Measurements from ENCODE around the gene KCNH2. TPM values are rescaled to one million over a fixed set of nuclear protein-coding genes. Genes with fewer than 3 reads are reported as not detected.

KCNH2 gene
- total RNA-seq, 1 donor from 2014 or later, result 88.9 TPM

DNA sequence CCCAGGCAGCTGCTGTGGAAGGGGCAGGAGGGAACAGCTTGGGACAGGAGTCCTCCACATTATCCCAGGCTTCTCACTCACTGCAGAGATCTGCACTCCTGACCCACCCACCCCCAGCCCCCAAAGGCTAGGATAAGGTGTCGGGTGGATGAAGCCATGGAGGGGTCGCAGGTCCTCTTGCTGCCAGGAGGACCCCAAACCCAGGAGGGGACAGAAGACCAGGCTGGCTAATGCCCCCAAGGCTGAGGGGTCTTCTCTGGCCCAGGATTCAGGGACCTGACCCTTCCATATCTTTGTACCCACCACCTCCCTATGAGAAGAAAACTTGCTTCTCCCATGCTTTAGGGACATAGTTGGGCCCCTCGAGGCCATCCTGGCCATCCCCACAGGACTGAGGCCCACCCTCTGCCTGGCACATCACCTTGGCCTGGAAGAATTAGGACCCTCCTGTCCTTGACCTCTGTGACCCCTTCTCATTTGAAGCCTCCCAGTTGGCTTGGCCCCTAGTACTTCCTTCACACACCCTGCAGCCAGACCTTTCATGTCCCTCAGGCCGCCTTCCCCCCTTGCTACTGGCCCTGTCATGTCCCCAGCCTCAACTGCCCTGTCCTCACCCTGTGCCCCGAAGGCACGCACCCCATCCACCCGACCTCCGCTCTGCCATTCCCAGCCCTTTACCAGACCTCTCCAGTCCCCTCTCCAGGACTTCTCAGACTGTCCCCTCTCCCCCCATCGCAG lies 21.6 kb downstream of the KCNH2 start:
- no peak for ATAC-seq (ENCODE audit: poor library complexity)
- DNase-seq, result no peak
- intact Hi-C loops (cut with DNase I), result loop anchor here (5.0 kb wide), 1 partner anchor 54 kb away; no protein-coding TSS in a partner anchor

DNA sequence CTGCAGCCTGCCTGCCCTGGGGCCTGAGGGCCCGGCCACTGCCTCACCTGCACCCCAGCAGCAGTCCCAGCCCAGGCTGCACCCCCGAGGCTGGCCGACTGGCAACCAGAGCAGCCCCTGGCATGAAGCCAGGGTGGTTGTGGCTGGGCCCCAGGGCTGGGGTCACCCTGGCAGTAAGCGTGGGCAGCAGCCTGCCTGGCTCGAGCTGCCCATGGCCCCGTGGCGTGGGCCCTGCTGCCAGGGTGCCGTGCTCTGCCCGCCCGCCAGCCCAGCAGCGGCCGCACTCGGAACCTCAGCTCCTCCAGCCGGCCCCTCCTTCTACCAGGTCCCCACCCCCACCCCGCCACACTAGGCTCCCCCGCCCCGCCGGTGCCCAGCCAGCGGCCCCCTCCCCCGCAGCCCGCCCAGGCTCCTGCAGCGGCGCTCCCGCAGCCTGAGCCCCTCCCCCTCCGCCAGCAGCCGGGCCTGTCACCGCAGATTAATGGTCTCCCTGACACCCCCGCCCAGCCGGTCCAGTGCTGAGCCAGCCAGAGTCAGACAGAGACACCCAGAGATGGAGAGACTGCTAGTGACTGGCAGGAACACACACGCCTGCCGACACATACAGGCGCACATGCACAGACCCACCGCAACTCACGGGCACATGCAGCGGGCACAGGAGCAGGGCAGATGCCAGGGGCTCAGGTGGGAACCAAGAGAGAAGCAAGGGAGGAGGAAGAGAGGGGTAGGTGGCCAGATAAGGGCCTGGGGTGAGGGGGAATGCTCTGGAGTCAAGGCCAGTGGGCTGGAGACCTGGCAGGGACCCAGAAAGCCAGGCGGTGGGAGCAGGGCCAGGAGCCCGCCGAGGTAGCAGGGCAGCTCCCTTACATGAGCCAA lies 22.4 kb downstream of the KCNH2 start:
- ATAC-seq (ENCODE audit: poor library complexity) (peak; percentile 55), DNase-seq (peak; percentile 78)
- intact Hi-C loops (cut with DNase I), result loop anchor here (5.0 kb wide), 1 partner anchor 53 kb away; no protein-coding TSS in a partner anchor

DNA sequence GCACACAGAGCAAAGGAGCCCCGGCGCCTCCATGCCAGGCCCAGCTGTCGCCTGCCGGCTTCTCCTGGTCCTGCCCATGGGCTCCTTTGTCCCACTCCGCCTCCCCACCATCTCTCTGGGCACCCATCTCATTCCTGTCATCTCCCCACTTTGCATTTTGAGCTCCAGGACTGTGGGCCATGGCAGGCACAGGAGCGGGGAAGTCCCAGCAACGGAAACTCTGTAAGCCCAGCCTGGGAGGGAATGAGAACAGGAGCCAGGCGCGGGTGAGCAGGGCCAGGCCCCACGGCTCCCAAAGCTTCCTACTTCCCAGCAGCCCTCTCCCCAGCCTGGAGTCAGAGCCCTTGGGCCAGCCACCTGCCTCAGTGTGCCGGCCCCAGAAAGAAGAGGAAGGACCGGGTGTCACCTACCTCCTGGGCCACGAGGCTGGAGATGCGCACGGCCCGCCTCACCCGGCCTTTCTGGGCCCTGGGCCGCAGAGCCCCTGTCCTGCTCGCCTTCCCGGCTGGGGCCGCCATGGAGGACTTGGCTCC lies 23.1 kb downstream of the KCNH2 start:
- intact Hi-C loops (cut with DNase I), result loop anchor here (5.0 kb wide), 1 partner anchor 53 kb away; no protein-coding TSS in a partner anchor
- ATAC-seq (ENCODE audit: poor library complexity) (peak; percentile 5), DNase-seq (peak; percentile 39)

DNA sequence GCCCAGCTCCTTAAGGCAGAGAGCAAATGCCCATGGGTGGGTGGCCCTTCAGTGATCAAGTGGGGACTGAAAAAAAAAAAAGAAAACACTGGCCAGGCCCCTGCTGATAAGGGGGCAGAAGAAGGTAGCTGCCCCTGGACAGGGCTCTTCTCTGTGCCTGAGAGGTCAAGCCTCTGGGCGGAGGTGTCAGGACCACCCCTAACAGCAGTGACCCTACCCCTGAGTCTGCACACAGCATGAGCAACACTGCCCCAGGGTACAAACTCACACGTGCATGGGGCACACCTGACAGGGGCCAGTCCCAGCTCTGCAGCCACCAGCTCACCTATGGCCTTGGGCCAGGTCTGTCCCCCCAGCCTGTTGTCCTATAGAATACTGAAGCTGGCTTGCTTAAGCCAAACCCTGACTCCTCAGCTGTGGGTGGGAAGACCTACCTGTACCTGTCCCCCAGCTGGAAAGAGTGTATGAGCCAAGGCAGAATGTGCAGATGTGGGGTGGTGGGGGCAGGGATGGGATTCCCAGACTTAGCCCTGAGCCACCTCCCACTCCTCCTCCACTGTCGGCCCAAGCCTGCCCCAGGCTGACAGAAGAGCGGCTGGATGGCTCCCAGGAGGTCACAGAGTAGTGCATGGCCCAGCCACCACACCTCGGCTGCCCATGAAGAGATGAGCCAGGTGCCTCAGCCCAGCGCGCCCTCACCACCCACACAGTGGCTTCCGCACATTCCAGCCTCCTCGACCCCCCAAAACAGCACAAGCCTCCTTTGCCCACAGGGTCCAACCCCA lies 23.7 kb downstream of the KCNH2 start:
- ATAC-seq (ENCODE audit: poor library complexity) (peak; percentile 28), DNase-seq (peak; percentile 44)
- intact Hi-C loops (cut with DNase I), result no loop called here

DNA sequence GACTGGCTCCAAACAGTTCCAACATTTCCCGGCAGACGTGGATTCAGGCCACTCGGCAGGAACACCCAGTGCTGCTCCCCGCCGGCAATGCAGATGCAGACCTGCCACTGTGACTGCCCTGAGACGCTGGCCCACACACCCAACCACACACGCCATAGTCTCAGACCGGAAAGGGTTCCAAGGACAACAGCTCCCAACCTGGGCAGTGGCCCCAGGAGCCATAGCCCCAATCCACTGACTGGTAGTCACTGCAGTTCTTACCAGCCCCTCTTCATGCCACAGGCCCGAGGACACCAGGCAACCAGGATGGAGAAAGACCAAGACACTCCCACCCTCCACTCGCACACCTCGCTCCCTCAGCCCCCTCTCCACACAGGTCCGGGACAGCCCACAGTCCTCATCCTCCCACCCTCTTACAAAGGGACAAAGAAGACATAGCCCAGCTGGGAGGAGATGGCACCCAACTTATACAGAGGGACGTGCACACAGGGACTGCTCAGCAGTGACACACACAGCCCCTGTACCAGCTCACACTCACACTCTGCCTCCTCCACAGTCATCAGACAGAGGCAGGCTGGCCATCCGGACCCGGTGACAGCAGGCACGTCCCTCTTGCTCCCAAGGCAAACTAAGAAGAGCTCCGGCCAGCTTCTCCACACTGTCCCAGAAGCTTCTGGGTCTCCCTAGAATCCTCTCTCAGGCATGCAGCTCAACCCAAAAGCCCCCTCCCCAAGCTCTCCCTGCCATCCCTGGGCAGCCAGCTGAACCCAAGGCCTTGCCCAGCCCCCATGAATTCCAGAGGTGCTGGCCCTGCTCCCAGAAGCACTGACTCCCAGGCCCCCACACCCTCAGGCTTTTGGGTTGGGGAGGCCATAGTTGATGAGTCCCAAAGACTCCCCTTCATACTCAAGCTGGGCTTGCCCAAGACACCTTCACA lies 24.8 kb downstream of the KCNH2 start:
- peak; percentile 21 for ATAC-seq (ENCODE audit: poor library complexity)
- intact Hi-C loops (cut with DNase I), result no loop called here
- DNase-seq, result peak; percentile 45

DNA sequence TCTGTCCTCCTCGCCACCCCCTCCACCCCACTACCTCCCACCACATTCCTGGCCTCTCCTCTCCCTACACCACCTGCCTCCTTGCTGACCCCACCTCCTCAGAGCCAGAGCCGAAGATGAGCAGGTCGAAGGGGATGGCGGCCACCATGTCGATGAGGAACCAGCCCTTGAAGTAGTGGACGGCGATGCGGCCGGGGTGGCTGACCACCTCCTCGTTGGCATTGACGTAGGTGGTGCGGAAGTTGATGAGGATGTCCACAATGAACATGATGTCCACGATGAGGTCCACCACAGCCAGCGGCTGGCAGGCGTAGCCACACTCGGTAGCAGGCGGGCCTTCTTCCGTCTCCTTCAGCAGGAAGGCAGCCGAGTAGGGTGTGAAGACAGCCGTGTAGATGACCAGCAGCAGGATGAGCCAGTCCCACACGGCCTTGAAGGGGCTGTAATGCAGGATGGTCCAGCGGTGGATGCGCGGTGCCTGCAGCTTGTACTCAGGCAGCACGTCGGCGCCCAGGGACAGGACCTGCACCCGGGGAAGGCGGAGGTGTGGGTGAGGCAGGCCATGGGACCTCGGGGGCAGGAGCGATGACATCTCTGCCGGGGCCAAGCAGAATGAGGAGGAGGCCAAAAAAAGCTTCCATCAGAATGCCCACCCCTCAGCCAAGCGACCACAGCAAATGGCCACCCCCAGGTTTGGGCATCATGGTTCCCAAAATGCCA lies 25.6 kb downstream of the KCNH2 start:
- ATAC-seq (ENCODE audit: poor library complexity) (no peak), DNase-seq (peak; percentile 39)
- intact Hi-C loops (cut with DNase I), result no loop called here

DNA sequence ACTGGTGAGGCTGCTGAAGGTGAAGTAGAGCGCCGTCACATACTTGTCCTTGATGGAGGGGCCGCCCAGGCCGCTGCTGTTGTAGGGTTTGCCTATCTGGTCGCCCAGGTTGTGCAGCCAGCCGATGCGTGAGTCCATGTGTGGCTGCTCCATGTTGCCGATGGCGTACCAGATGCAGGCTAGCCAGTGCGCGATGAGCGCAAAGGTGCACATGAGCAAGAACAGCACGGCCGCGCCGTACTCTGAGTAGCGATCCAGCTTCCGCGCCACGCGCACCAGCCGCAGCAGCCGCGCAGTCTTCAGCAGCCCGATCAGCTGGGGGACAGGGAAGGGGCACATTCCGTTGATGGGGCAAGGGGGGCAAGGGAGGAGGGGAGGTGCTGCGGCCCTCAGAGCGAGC lies 26.6 kb downstream of the KCNH2 start:
- ATAC-seq (ENCODE audit: poor library complexity) (no peak), DNase-seq (peak; percentile 39)
- intact Hi-C loops (cut with DNase I), result no loop called here

DNA sequence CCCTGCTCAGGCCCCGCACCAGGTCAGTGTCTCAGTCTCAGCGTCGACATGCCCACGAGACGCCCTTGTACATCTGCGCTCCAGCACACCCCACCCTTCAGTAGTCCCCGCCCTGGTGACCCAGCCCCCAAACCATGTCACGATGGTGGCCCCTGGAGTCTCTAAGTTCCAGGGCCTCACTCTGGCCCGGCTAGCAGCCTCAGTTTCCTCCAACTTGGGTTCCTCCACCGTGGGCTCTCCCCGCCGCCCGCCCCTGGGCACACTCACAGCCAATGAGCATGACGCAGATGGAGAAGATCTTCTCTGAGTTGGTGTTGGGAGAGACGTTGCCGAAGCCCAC lies 27.0 kb downstream of the KCNH2 start:
- peak; percentile 10 for DNase-seq
- intact Hi-C loops (cut with DNase I), result no loop called here
- no peak for ATAC-seq (ENCODE audit: poor library complexity)

DNA sequence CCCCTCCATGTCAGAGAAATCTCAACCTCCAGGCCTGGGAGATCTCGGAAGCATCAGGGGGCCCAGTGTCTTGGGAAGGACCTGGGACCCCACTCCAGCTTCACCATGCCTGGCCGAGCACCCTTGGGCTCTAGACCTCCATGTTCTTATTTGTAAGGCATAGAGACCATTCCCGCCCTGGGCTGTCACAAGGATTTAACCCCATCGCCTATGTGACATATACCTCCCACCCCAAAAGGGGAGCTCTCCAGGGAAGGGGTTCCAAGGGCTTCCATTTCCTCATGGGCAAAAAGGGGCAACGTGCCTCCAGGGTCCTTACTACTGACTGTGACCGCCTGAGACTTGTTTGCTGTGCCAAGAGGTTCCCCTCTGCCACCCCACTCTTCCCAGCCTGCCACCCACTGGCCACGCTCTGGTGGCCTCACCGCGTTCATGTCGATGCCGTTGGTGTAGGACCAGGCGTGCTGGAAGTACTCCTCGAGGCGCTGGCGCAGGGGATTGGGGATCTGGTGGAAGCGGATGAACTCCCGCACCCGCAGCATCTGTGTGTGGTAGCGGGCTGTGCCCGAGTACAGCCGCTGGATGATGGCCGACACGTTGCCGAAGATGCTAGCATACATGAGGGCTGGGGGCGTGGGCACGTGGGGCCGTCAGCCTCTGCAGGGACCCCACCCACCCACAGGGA lies 27.5 kb downstream of the KCNH2 start:
- intact Hi-C loops (cut with DNase I), result no loop called here
- peak; percentile 38 for DNase-seq
- no peak for ATAC-seq (ENCODE audit: poor library complexity)

DNA sequence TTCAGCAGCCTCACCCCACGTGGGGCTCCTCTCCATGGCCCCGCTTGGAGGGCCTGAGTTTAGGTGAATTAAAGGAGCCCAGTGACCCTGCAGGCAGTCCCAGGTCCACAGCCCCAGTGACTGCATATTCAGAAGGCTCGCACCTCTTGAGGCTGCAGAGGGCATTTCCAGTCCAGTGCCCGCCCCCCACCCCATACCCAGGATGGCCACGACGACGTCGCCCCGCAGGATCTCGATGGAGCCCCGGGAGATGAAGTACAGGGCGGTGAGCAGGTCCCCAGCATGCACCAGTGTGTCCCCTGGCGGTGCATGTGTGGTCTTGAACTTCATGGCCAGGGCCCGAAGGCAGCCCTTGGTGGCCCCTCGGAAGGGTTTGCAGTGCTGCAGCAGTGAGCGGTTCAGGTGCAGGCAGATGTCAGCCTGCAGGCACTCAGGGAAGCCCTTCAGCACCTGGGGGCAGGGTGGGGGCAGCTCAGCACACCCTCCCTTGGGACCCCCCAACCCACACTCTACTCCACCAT lies 28.1 kb downstream of the KCNH2 start:
- ATAC-seq (ENCODE audit: poor library complexity) (no peak), DNase-seq (no peak)
- intact Hi-C loops (cut with DNase I), result no loop called here

DNA sequence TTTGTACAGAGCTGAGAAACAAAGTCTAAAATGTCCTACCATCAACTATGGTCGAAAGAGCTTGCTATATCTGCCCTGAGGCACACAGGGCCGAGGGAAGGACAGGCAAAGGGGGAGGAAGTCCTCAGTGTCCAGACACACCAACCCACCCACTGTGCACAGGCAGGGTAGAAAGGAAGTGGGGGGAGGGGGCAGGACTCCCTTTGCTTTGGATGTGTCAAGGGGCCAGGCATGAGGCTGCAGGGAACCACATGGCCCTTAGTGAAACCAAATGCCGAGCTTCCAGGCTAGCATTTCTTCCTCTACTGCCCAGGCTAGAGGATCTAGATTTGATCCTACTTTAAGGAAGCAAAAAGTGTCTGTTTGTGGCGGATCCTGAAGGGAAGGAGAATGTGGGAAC lies 28.6 kb downstream of the KCNH2 start:
- intact Hi-C loops (cut with DNase I), result no loop called here
- DNase-seq (no peak), ATAC-seq (ENCODE audit: poor library complexity) (no peak)

DNA sequence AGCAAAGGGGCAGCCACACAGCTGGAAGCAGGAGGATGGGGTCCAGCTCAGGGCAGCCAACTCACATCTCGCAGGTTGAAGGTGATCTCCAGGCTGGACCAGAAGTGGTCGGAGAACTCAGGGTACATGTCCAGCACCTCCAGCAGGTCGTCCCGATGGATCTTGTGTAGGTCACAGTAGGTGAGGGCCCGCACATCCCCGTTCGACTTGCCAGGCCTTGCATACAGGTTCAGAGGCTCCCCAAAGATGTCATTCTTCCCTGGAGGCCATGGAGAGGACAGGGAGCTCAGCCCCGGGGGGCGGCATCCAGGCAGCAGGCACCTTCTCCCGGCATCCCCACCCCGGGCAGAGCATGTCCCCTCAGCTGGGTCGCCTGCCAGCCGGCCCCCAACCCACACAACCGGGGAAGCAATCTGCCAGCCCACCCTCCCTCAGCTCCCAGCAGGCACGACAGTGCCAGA lies 29.3 kb downstream of the KCNH2 start:
- ATAC-seq (ENCODE audit: poor library complexity) (no peak), DNase-seq (peak; percentile 25)
- intact Hi-C loops (cut with DNase I), result no loop called here

DNA sequence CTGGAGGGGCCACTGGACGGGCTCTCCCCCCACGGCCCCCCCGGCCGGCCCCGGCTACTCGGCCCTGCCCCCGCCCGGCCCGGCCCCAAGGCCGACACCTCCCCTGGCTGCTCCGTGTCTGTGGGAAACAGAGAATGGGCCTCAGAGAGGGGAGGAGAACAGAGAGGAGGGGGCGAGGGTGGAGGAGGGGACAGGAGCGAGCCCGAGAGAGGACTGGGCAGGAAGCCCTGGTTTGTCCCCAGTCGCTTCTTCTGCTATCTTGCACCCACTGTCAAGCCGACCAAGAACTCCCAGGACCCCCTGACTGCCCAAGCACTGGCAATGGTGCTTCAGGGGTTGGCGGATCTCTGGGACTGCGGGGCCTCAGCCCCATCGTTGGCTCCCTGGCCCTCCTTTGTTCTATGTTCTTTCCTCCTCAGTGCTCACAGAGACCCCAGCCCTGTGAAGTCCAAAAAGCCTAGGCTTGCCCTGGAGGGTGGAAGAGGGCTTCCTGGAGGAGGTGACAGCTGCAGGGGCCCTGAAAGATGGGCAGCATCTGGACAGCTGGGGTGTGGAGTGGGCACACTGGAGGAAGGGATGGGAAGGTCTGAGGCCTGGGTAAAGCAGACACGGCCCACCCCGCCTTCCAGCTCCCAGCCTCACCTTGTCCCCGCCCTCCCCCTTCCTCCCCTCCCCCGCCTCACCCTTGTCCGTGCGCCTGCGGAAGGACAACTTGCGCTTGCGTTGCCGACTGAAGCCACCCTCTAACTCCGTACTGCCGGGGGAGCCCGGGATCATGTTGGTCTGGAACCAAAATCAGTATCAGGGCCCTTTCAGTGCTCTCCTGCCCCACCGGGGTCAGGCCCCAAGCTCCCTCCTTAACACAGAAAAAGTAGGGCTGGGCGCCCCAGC lies 30.1 kb downstream of the KCNH2 start:
- intact Hi-C loops (cut with DNase I), result no loop called here
- peak; percentile 22 for DNase-seq

DNA sequence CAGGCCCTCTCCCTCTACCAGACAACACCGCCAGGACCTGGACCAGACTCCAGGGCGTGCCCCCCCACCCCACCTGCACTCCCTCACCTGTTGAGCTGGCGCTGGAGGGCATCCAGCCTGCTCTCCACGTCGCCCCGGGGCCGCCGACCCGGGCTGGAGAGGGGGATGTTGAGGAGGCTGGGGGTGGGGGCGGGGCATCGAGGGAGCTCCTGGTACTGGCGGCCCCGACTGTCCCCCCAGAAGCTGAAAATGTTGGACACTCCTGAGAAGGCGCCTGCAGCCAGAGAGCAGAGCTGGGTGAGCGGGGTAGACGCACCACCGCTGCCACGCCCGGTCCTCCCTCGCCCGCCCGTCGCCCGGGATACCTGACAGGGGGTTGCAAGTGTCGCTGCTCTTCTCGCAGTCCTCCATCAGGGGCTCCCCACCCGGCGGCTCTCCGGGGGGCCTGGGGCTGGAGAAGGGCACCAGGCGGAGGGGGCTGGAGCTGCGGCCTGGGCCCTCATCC lies 30.8 kb downstream of the KCNH2 start:
- intact Hi-C loops (cut with DNase I), result no loop called here
- DNase-seq (peak; percentile 34), ATAC-seq (ENCODE audit: poor library complexity) (no peak)

More for the DNA sequence above, 30.1 kb downstream of the KCNH2 start:
- ATAC-seq (ENCODE audit: poor library complexity), result no peak

Measured in Right ventricle myocardium superior (tissue), 1 donor.